ENCODE results near the gene FYTTD1.

The FYTTD1 gene

GRCh38 chr3:197736491-197737318 is 13.0 kb upstream of the FYTTD1 start, which contains the start of gene RUBCN:
RUBCN (minus strand) TSS chr3:197736904; CDS start chr3:197736719, 185 bp downstream.
- peak; percentile 97 for DNase-seq (ENCODE audit: low read depth)
- H3K4me3 ChIP-seq (ENCODE audit: low read depth, low read length): peak within 1 kb of the TSS; percentile 91
- no peak; the same call in 1 of the 2 replicates for TF ChIP-seq MYC (IDR thresholded peaks at IDR 0.05; ENCODE audit: low read depth, low read length)
- peak; percentile 84 for TF ChIP-seq POLR2A (IDR thresholded peaks at IDR 0.05; ENCODE audit: extremely low read depth, insufficient read length)
- TF ChIP-seq, protein P1, sequence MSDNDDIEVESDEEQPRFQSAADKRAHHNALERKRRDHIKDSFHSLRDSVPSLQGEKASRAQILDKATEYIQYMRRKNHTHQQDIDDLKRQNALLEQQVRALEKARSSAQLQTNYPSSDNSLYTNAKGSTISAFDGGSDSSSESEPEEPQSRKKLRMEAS (IDR thresholded peaks at IDR 0.05; ENCODE audit: low read depth, low read length): no peak

DNA sequence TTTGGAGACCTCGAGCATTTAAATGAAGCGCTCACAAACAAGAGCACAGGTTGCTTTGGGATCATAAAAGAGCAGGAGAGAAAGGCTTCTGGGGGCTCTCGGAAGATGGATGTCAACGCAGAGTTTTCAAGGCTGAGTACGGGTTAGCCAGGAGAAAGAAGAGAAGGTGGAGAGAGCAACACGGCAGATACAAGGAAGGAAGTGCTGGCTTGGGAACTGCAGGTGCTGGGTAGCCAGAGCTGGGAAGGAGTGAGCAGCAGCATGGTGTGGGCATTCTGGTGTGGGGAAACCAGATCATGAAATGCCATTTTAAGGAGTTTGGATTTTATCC is 12.4 kb upstream of the FYTTD1 start:
- no peak for DNase-seq (ENCODE audit: low read depth)
- TF ChIP-seq MYC (IDR thresholded peaks at IDR 0.05; ENCODE audit: low read depth, low read length) (0 out of 2 replicates have a peak, but pooled peaks have one; percentile 12), POLR2A (IDR thresholded peaks at IDR 0.05; ENCODE audit: extremely low read depth, insufficient read length) (no peak)
- TF ChIP-seq, protein P2, sequence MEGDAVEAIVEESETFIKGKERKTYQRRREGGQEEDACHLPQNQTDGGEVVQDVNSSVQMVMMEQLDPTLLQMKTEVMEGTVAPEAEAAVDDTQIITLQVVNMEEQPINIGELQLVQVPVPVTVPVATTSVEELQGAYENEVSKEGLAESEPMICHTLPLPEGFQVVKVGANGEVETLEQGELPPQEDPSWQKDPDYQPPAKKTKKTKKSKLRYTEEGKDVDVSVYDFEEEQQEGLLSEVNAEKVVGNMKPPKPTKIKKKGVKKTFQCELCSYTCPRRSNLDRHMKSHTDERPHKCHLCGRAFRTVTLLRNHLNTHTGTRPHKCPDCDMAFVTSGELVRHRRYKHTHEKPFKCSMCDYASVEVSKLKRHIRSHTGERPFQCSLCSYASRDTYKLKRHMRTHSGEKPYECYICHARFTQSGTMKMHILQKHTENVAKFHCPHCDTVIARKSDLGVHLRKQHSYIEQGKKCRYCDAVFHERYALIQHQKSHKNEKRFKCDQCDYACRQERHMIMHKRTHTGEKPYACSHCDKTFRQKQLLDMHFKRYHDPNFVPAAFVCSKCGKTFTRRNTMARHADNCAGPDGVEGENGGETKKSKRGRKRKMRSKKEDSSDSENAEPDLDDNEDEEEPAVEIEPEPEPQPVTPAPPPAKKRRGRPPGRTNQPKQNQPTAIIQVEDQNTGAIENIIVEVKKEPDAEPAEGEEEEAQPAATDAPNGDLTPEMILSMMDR (IDR thresholded peaks at IDR 0.05; ENCODE audit: low read depth, low read length): no peak
- TF ChIP-seq, protein P1 (IDR thresholded peaks at IDR 0.05; ENCODE audit: low read depth, low read length): peak; percentile 49
- H3K4me3 ChIP-seq (ENCODE audit: low read depth, low read length): peak overlapping the region; percentile 91

DNA sequence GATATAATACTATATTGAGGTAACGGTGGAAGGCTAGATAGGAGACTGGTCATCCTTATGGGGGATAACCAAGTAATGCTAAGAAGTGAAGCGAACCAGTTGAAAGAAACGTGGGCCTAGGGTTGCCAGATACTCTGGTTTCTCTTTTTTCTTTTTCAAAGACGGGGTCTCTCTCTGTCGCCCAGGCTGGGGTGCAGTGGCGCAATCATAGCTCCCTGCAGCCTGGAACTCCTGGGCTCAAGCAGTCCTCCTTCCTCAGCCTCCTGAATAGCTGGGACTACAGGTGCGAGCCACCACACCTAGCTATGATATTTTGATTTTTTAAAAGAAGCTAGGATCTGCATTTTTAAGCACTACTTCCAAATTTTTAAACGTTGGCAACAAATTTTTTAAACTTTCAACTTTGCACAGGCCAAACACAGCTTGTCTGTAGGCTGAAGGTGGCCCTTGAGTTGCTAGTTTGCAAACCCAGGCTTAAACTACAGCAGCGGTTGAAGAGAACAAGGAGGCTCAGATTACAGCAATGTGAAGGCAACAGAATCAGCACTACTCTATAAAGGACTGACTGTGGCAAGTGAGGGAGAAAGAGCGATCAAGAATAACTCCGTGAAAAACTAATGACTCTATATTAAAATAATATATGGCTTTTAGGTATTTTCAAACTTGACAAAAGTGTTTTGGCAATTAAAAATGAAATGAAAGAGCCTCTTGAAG is 11.8 kb upstream of the FYTTD1 start:
- H3K4me3 ChIP-seq (ENCODE audit: low read depth, low read length): peak overlapping the region; percentile 91
- no peak for TF ChIP-seq MYC (IDR thresholded peaks at IDR 0.05; ENCODE audit: low read depth, low read length)
- TF ChIP-seq POLR2A (IDR thresholded peaks at IDR 0.05; ENCODE audit: extremely low read depth, insufficient read length): no peak
- TF ChIP-seq, protein P1 (IDR thresholded peaks at IDR 0.05; ENCODE audit: low read depth, low read length): no peak
- no peak for DNase-seq (ENCODE audit: low read depth)

DNA sequence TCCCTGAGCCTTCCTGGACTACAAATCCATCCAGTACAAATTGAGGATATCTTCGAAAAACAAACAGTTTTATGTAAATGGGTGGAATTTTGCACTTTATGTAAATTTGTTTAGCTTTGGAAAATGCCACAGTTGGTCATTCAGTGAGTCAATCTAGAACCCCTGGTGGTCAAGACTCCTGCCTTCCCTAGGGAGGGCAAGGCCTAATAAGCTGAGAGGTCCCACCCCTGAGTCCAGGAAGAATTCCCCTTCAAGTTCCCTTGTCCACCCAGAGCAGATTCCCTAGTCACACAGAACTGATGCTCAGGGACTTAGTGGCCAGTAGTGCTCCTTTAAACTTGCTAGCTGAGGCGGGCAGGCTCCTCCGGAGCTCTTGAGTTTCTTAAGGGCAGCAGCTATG is 6.9 kb upstream of the FYTTD1 start:
- DNase-seq (ENCODE audit: low read depth): no peak
- no peak overlapping the region for H3K4me3 ChIP-seq (ENCODE audit: low read depth, low read length)
- TF ChIP-seq, protein P2 (IDR thresholded peaks at IDR 0.05; ENCODE audit: low read depth, low read length): no peak
- TF ChIP-seq MYC (IDR thresholded peaks at IDR 0.05; ENCODE audit: low read depth, low read length) (no peak), POLR2A (IDR thresholded peaks at IDR 0.05; ENCODE audit: extremely low read depth, insufficient read length) (no peak)
- TF ChIP-seq, protein P1 (IDR thresholded peaks at IDR 0.05; ENCODE audit: low read depth, low read length): no peak

- H3K4me3 ChIP-seq (ENCODE audit: low read depth, low read length): no peak overlapping the region
- no peak for DNase-seq (ENCODE audit: low read depth)
- TF ChIP-seq, protein P2 (IDR thresholded peaks at IDR 0.05; ENCODE audit: low read depth, low read length): no peak
- TF ChIP-seq POLR2A (IDR thresholded peaks at IDR 0.05; ENCODE audit: extremely low read depth, insufficient read length) (no peak), MYC (IDR thresholded peaks at IDR 0.05; ENCODE audit: low read depth, low read length) (no peak)
- TF ChIP-seq, protein P1 (IDR thresholded peaks at IDR 0.05; ENCODE audit: low read depth, low read length): no peak
Measured at GRCh38 chr3:197746209-197746608, 3.5 kb upstream of the FYTTD1 start.

GRCh38 chr3:197746801-197747237 is 2.9 kb upstream of the FYTTD1 start:
- no peak for TF ChIP-seq MYC (IDR thresholded peaks at IDR 0.05; ENCODE audit: low read depth, low read length)
- TF ChIP-seq, protein P1 (IDR thresholded peaks at IDR 0.05; ENCODE audit: low read depth, low read length): no peak
- TF ChIP-seq POLR2A (IDR thresholded peaks at IDR 0.05; ENCODE audit: extremely low read depth, insufficient read length): no peak
- TF ChIP-seq, protein P2 (IDR thresholded peaks at IDR 0.05; ENCODE audit: low read depth, low read length): no peak
- no peak for DNase-seq (ENCODE audit: low read depth)
- H3K4me3 ChIP-seq (ENCODE audit: low read depth, low read length): no peak overlapping the region
